GM12865 (cell line): ENCODE data around the gene TBCA.

ENCODE experiments used
- DNase-seq: peaks from one replicate; pipeline ENCODE4 v3.0.0; 2010; ENCODE audit warnings: low read depth
- H3K4me3 ChIP-seq: 2 replicates; pipeline ENCODE4 v1.5.1; 2011; ENCODE audit warnings: mild to moderate bottlenecking, low read depth, low read length, control low read depth
- TF ChIP-seq, protein P1 (sequence below): IDR thresholded peaks from 2 replicates; pipeline ENCODE4 v1.5.1; 2011; ENCODE audit warnings: low read length, control low read depth, low read depth, inconsistent platforms; ENCODE audit not compliant: insufficient read depth; ENCODE audit errors: missing control alignments

The TBCA gene

DNA sequence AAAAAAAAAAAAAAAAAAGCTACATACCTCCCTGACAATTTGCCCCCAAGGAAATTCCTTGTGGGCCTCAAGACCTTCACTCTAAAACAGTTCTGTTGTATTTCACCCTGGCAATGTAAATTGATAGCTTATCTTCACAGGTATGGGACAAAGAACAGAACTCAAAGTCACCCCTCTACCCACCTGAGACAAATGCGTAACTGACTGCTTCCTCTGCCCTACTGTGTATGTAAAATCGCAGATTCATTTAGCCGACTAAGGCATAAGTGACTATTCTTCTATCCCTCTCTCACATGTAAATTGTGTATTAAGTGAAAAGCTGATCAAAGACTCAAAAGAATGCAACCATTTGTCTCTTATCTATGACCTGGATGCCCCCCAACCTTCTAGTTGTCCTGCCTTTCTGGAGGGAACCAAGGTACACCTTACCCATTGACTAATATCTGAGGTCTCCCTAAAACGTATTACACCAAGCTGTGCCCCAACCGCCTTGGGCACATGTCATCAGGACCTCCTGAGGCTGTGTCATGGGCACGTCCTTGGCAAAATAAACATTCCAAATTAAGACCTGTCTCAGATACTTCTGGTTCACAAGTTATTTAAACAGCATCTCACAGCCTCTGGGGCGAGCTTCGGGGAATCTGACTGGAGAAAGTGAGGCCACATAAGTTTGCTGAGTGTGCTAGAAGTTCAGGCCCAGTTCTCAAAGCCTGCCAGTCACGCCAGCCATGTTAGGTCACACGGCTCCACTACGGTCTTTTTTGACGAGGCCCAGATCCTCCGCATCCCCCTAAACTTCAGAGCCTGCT, 954 bp downstream of the TBCA start:
- peak overlapping the region; percentile 89 for H3K4me3 ChIP-seq
- TF ChIP-seq, protein P1, sequence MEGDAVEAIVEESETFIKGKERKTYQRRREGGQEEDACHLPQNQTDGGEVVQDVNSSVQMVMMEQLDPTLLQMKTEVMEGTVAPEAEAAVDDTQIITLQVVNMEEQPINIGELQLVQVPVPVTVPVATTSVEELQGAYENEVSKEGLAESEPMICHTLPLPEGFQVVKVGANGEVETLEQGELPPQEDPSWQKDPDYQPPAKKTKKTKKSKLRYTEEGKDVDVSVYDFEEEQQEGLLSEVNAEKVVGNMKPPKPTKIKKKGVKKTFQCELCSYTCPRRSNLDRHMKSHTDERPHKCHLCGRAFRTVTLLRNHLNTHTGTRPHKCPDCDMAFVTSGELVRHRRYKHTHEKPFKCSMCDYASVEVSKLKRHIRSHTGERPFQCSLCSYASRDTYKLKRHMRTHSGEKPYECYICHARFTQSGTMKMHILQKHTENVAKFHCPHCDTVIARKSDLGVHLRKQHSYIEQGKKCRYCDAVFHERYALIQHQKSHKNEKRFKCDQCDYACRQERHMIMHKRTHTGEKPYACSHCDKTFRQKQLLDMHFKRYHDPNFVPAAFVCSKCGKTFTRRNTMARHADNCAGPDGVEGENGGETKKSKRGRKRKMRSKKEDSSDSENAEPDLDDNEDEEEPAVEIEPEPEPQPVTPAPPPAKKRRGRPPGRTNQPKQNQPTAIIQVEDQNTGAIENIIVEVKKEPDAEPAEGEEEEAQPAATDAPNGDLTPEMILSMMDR = no peak
- DNase-seq = peak; percentile 14

DNA sequence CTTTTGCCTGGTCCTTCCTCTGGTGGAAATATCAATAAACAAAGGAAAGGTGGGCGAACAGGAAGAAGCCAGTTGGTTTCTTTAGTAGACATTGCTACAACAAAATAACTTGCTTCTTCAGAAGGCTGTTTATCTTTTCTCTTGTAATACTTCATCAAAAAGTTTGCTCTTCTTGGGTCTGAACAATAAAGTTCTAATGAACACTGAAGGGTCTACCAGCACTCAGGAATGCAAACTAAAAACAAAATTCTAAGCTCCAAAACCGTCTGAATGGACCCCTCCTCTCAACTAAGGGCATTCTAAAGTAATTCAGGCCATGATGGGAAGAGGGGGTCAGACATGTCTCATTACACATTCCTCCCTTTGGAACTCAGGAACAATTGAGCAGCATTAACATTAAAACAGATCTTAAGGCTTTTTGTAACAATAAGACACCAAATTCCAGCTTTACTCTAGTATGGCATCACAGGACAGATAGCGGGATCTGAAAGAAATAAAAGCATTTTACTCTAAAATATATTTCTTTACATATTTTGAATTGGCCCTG, 2.3 kb downstream of the TBCA start:
- TF ChIP-seq, protein P1 = no peak
- no peak for DNase-seq
- H3K4me3 ChIP-seq = peak overlapping the region; percentile 22; the same call in 1 of the 2 replicates

DNA sequence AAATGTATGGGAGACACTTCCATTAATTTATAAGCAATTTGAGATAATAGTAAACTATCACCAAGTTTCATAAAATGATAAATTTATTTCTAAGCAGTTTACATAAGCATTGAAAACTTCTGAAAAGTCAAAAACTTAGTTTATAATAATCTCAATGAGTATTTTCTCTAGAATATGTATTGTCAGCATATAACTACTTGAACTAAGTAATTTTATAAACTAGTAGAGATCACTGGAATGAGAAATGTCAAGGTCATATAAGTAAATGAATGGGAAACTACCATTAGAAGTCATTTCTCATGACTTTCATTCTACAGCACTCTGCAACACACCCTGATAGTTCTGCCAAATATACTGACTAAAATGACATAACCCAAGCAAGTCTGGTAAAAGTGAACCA, 3.4 kb downstream of the TBCA start:
- TF ChIP-seq, protein P1 = no peak
- H3K4me3 ChIP-seq = no peak overlapping the region
- no peak for DNase-seq

DNA sequence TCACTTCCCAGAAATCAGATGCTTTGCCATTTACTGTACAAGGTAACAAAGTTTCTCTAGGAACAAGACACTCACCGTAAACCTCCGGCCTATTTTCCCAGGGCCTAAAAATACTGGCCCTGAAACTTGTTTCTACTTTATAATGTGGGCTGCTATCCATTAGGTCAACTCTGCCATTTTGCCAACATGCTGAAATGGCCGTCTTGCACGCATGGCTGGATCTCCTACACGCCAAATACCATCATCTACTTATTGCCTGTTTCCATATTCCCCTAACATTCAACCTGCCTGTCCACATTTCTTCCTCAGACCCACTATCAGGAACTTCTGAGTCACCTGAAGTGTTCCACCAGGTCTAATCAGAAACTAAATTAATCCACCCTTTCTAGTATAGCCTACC, 4.7 kb downstream of the TBCA start:
- no peak for DNase-seq
- H3K4me3 ChIP-seq = no peak overlapping the region
- TF ChIP-seq, protein P1 = no peak

DNA sequence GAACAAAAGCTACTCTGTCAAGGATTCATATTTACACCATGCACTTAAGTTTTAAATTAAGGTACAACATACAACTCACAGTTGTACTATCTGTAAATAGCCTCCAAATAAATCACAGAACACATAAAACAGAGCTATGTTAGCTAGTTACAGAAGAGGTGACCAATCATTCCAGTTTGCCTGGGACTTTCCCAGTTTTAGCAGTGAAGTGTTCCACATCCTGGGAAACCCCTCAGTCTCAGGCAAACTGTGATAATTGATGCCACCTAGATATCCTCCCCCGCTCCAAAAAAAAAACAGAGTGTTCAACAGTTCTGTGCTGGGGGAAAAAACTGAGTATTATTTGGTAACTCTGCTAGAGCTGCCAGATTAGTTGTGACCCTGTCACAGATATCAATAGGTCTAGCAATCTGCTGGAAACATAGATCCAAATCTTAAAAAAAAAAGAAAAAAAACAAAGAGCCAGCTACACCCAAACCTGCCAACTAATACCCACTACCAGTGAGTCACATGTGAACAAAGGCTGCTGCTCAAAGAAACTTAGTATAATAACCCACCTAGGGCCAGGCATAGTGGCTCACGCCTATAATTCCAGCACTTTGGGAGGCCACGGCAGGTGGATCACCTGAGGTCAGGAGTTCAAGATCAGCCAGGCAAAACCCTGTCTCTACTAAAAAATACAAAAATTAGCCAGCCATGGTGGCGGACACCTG, 5.7 kb downstream of the TBCA start:
- peak; percentile 17 for DNase-seq
- TF ChIP-seq, protein P1 = no peak
- no peak overlapping the region for H3K4me3 ChIP-seq

DNA sequence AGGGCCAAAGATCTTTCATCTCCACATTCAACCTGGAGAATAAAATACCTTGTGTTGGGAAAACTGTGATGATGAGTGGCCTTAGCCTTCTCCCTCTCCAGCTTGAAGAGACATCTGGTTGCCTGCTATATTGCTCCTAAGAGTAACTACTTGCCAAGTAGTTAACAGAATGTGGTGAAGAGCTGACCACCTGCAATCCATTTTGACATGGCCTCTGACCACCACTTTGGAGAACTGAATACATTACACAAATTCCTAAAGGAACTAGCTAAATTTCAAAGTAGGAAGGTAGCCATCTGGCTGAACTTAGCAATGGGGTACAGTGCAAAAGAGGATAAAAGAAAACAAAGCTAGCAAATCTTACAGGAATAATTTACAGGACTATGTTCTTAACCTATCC, 7.2 kb downstream of the TBCA start:
- no peak overlapping the region for H3K4me3 ChIP-seq
- TF ChIP-seq, protein P1 = no peak
- no peak for DNase-seq

DNA sequence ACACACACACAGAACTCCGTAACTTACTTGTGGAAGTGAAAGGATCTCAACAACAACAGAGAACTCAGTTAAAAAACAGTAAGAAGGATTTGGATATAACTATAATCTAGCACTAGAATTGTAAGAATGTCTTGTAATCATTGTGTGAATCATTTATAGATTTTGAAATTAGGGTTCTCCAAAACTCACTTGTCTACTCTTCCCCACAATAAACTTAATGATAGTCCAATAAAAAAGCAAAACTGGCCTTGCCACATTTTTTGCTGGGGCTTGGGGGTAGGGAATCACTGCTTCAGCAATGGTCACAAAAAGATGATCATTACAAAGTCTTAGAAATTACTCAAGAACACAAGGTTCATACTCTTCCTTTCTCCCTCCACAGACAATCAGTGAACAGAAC, 8.8 kb downstream of the TBCA start:
- TF ChIP-seq, protein P1 = no peak
- no peak overlapping the region for H3K4me3 ChIP-seq
- no peak for DNase-seq
